ENCODE data around the gene CD5L. TPM values are rescaled to one million over a fixed set of nuclear protein-coding genes. Genes with fewer than 3 reads are reported as not detected.

CD5L gene
- total RNA-seq, 6 experiments from 2014 or later = 0.92 to 53.9 (median 10.2) TPM

DNA sequence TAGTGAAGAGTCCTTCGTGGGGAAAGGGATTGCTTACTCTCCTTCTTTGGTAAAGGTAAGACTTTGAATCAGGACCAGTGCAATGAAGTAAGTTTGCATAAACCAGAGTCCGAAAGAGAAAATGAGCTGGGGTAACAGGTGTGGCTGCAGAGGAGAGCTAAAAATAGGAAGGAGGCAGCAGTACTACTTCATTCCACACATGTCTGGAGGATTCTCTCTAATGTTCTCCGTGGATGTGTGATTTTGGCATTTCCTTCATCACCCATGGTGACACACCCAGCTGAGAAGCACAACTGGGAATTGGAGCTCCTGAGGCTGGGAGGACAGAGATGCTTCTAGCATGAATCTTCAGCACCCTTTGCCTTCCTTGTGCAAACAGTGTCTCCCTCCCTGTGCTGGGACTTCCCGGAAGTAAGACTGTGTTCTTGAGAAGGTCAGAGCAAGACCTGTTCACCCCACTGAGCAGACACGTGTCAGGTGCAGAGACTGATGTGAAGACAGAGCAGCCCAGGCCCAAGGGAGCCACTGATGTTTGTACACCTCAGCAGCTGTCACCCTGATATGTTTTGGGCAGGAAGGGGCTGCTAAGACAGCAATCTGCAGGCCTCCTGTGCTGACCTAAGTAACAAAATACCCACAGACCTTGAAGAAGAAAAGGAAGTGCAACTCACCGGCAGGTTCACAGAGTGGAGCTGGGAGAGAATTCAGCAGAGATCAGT is 35.0 kb downstream of the CD5L start:
- ATAC-seq (peak in 2 of 4 donors; percentile 23 to 24), DNase-seq (no peak)
- intact Hi-C loops (cut with DNase I) = no loop called here
- Histone ChIP-seq H3K27ac (no peak overlapping the region), H3K4me1 (no peaks in the 10 kb centered on the region), H3K9me3 (no peaks in the 10 kb centered on the region), H3K36me3 (no peaks in the 10 kb centered on the region), H3K4me3 (no peak overlapping the region), H3K27me3 (no peaks in the 10 kb centered on the region)
- 43% methylated on average over 4 of the region's 6 CpGs for WGBS (ENCODE audit: insufficient coverage, low coverage, low lambda C conversion rate, missing lambda C conversion rate)
- TF ChIP-seq, protein P1, sequence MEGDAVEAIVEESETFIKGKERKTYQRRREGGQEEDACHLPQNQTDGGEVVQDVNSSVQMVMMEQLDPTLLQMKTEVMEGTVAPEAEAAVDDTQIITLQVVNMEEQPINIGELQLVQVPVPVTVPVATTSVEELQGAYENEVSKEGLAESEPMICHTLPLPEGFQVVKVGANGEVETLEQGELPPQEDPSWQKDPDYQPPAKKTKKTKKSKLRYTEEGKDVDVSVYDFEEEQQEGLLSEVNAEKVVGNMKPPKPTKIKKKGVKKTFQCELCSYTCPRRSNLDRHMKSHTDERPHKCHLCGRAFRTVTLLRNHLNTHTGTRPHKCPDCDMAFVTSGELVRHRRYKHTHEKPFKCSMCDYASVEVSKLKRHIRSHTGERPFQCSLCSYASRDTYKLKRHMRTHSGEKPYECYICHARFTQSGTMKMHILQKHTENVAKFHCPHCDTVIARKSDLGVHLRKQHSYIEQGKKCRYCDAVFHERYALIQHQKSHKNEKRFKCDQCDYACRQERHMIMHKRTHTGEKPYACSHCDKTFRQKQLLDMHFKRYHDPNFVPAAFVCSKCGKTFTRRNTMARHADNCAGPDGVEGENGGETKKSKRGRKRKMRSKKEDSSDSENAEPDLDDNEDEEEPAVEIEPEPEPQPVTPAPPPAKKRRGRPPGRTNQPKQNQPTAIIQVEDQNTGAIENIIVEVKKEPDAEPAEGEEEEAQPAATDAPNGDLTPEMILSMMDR (IDR thresholded peaks at IDR 0.05) = no peak
- TF ChIP-seq POLR2A (IDR thresholded peaks at IDR 0.05) = no peak

DNA sequence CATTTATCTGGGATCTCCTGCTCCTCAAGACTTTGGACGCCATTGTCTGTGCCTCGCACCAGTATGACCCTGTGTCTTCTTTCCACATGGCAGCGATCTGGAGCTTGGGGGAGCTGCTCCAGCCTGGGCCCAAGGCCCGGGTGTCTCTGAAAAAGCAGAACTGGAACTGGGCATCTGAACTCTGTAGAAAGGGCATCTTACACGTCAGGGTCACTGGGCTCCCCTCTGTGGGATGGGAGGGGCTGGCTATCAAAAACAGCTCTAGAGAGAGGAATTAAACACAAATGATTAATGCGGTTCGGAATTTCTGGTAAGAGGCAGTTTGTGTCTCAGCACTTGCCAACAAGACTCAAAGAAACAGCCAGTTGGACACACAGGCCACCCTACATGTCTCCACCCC is 37.8 kb downstream of the CD5L start:
- WGBS (ENCODE audit: insufficient coverage, low coverage, low lambda C conversion rate, missing lambda C conversion rate) = 21% methylated on average over 5 of the region's 7 CpGs
- no peak overlapping the region for H3K4me3 ChIP-seq
- ATAC-seq (peak; percentile 42 to 72 (median 65)), DNase-seq (no peak)
- H3K9me3 ChIP-seq = no peaks in the 10 kb centered on the region
- H3K36me3 ChIP-seq = no peaks in the 10 kb centered on the region
- intact Hi-C loops (cut with DNase I) = no loop called here
- H3K27me3 ChIP-seq = no peaks in the 10 kb centered on the region
- no peaks in the 10 kb centered on the region for H3K4me1 ChIP-seq
- no peak overlapping the region for H3K27ac ChIP-seq
- no peak for TF ChIP-seq POLR2A (IDR thresholded peaks at IDR 0.05)
- TF ChIP-seq, protein P1 (IDR thresholded peaks at IDR 0.05) = no peak

DNA sequence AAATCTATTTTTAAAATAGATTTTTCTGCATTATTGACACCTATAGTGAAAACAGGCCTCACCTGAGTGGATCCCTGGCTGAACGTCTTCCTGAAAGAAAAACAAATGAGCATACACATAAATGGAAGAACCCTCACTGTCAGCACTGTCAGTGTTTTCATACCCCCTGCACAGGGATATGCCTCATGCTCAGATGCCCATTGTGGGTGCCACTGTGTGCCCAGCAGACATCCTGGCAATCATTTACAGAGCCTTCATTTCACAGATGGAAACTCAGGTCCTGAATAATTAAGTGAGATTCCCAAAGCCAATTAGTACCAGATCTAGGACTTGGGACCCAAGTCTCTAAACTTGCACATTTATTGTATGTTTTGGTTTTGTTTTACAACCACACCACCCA is 41.6 kb downstream of the CD5L start:
- Histone ChIP-seq H3K27me3 (no peaks in the 10 kb centered on the region), H3K27ac (no peak overlapping the region), H3K9me3 (no peaks in the 10 kb centered on the region), H3K36me3 (no peaks in the 10 kb centered on the region), H3K4me1 (no peaks in the 10 kb centered on the region), H3K4me3 (no peak overlapping the region)
- TF ChIP-seq POLR2A (IDR thresholded peaks at IDR 0.05) = no peak
- TF ChIP-seq, protein P1 (IDR thresholded peaks at IDR 0.05) = no peak
- ATAC-seq (no peak), DNase-seq (no peak)
- WGBS (ENCODE audit: insufficient coverage, low coverage, low lambda C conversion rate, missing lambda C conversion rate) = 60% methylated on average over 1 of the region's 1 CpG
- intact Hi-C loops (cut with DNase I) = no loop called here

DNA sequence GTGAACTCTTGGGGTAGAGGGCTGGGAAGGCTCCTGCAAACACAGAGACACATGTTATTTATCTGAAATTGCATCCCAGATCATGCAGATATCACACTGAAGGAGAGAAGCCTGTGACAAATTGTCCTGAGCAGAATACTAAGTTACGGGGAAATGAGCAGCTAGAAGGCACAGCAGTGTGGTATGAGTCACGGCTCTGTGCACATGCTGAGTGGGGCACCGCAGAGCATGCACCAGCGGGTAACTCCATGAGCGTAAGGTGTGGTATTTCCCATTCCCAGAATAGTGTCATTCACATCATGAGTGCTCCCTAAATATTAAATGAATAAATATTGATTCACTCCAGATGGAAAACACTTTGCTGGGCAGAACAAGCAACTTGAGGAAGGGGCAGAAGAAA is 43.4 kb downstream of the CD5L start:
- Histone ChIP-seq H3K27me3 (no peaks in the 10 kb centered on the region), H3K4me1 (no peaks in the 10 kb centered on the region), H3K27ac (no peak overlapping the region), H3K9me3 (no peaks in the 10 kb centered on the region), H3K4me3 (no peak overlapping the region), H3K36me3 (no peaks in the 10 kb centered on the region)
- intact Hi-C loops (cut with DNase I) = no loop called here
- no peak for DNase-seq
- TF ChIP-seq, protein P1 (IDR thresholded peaks at IDR 0.05) = no peak
- no peak for TF ChIP-seq POLR2A (IDR thresholded peaks at IDR 0.05)
- no peak for ATAC-seq
- 80% methylated on average over 5 of the region's 5 CpGs for WGBS (ENCODE audit: insufficient coverage, low coverage, low lambda C conversion rate, missing lambda C conversion rate)

Measured in right lobe of liver (tissue), 6 donors.